Skeletal muscle tissue (tissue), 4 donors: ENCODE measurements around the gene NOPCHAP1. TPM values are rescaled to one million over a fixed set of nuclear protein-coding genes. Genes with fewer than 3 reads are reported as not detected.
"Not testable (repeated sequence)": the region's sequence is repeated elsewhere in the genome, so short reads cannot be mapped to it uniquely, and the experiment has no call there.

Source experiments
- H3K27ac ChIP-seq: one replicate; pipeline ENCODE4 v1.7.0; 2013; ENCODE audit warnings: mild to moderate bottlenecking, low read depth, low read length, inconsistent platforms
- H3K27me3 ChIP-seq, 3 donors: one replicate each; pipeline ENCODE4 v1.7.0; 2013; ENCODE audit warnings: low read length in 3 of 3; ENCODE audit not compliant: control insufficient read depth in 3 of 3, insufficient read depth in 3 of 3
- H3K36me3 ChIP-seq, 3 donors: one replicate each; pipeline ENCODE4 v1.7.0; 2013; ENCODE audit warnings: low read length in 3 of 3; ENCODE audit not compliant: control insufficient read depth in 3 of 3, insufficient read depth in 3 of 3
- H3K4me1 ChIP-seq, 3 donors: one replicate each; pipeline ENCODE4 v1.7.0; 2013; ENCODE audit warnings: low read length in 3 of 3, mild to moderate bottlenecking in 3 of 3; ENCODE audit not compliant: control insufficient read depth in 3 of 3, insufficient read depth in 3 of 3
- H3K4me3 ChIP-seq, 3 donors: one replicate each; pipeline ENCODE4 v1.7.0; 2013; ENCODE audit warnings: low read length in 3 of 3
- H3K9ac ChIP-seq, 3 donors: one replicate each; pipeline ENCODE4 v1.7.0; 2013; ENCODE audit warnings: low read length in 3 of 3, mild to moderate bottlenecking in 3 of 3, moderate library complexity in 2 of 3, low read depth in 1 of 3
- H3K9me3 ChIP-seq, 3 donors: one replicate each; pipeline ENCODE4 v1.7.0; 2013; ENCODE audit warnings: low read length in 3 of 3; ENCODE audit not compliant: control insufficient read depth in 3 of 3
- total RNA-seq: library from RNA; depleted of rRNA; stranded (reverse); fragments of >200 nt; gene quantifications from one replicate; pipeline ENCODE4 v1.2.3, GENCODE V29; 2014
- donor health status: Osteomylitis.

Gene NOPCHAP1
- total RNA-seq: 6.3 TPM

GRCh38 chr12:104986022-104986941 lies at the start of gene NOPCHAP1:
Gene NOPCHAP1 (plus strand): TSS chr12:104986316. CDS start chr12:104986353, 37 bp downstream.
- Histone ChIP-seq H3K4me1 (peaks cover 10 to 16% (median 12%) of the 10 kb centered on the region in 3 donors), H3K9me3 (no peaks in the 10 kb centered on the region), H3K27me3 (no peaks in the 10 kb centered on the region), H3K9ac (peak within 1 kb of the TSS; percentile 66 to 88 (median 78)), H3K36me3 (peaks cover 0 to 10% (median 0%) of the 10 kb centered on the region in 3 donors), H3K27ac (peak within 1 kb of the TSS; percentile 9), H3K4me3 (peak within 1 kb of the TSS; percentile 80 to 97 (median 90))

GRCh38 chr12:104938371-104938770 lies 47.7 kb upstream of the NOPCHAP1 start:
- Histone ChIP-seq H3K9ac (no peak overlapping the region), H3K9me3 (no peaks in the 10 kb centered on the region)

GRCh38 chr12:104939089-104939488 lies 47.0 kb upstream of the NOPCHAP1 start:
- Histone ChIP-seq H3K4me3 (no peak overlapping the region), H3K9ac (no peak overlapping the region), H3K36me3 (no peaks in the 10 kb centered on the region), H3K4me1 (no peaks in the 10 kb centered on the region), H3K27me3 (no peaks in the 10 kb centered on the region), H3K9me3 (peaks cover 0 to 1% (median 0%) of the 10 kb centered on the region in 3 donors), H3K27ac (no peak overlapping the region)

More at GRCh38 chr12:104938371-104938770, 47.7 kb upstream of the NOPCHAP1 start:
- Histone ChIP-seq H3K4me1 (no peaks in the 10 kb centered on the region), H3K36me3 (no peaks in the 10 kb centered on the region), H3K4me3 (no peak overlapping the region), H3K27ac (no peak overlapping the region), H3K27me3 (no peaks in the 10 kb centered on the region)

GRCh38 chr12:104941454-104941853 lies 44.7 kb upstream of the NOPCHAP1 start:
- H3K27ac ChIP-seq: no peak overlapping the region
- no peaks in the 10 kb centered on the region for H3K36me3 ChIP-seq
- H3K4me3 ChIP-seq: no peak overlapping the region
- no peak overlapping the region for H3K9ac ChIP-seq
- H3K4me1 ChIP-seq: no peaks in the 10 kb centered on the region
- no peaks in the 10 kb centered on the region for H3K27me3 ChIP-seq
- H3K9me3 ChIP-seq: peaks cover 0 to 4% (median 0%) of the 10 kb centered on the region in 3 donors

- H3K4me3 ChIP-seq: no peak overlapping the region
- no peak overlapping the region for H3K27ac ChIP-seq
- H3K9me3 ChIP-seq: peaks cover 0 to 4% (median 0%) of the 10 kb centered on the region in 3 donors
- H3K36me3 ChIP-seq: no peaks in the 10 kb centered on the region
- H3K9ac ChIP-seq: no peak overlapping the region
- no peaks in the 10 kb centered on the region for H3K27me3 ChIP-seq
- H3K4me1 ChIP-seq: no peaks in the 10 kb centered on the region
Measured at GRCh38 chr12:104942075-104942474, 44.0 kb upstream of the NOPCHAP1 start.

- H3K4me1 ChIP-seq, H3K36me3 ChIP-seq, H3K9me3 ChIP-seq, H3K4me3 ChIP-seq, H3K9ac ChIP-seq, H3K27ac ChIP-seq, H3K27me3 ChIP-seq: not testable (repeated sequence)
Measured at GRCh38 chr12:104943401-104943800, 42.7 kb upstream of the NOPCHAP1 start.

- Histone ChIP-seq H3K4me1 (no peaks in the 10 kb centered on the region), H3K27me3 (no peaks in the 10 kb centered on the region), H3K4me3 (no peak overlapping the region), H3K9ac (no peak overlapping the region), H3K36me3 (no peaks in the 10 kb centered on the region), H3K27ac (no peak overlapping the region), H3K9me3 (peaks cover 0 to 4% (median 0%) of the 10 kb centered on the region in 3 donors)
Measured at GRCh38 chr12:104944252-104944651, 41.9 kb upstream of the NOPCHAP1 start.

GRCh38 chr12:104948716-104949115 lies 37.4 kb upstream of the NOPCHAP1 start:
- H3K27ac ChIP-seq, H3K27me3 ChIP-seq, H3K4me3 ChIP-seq, H3K36me3 ChIP-seq, H3K4me1 ChIP-seq, H3K9ac ChIP-seq, H3K9me3 ChIP-seq: not testable (repeated sequence)

- Histone ChIP-seq H3K27me3 (no peaks in the 10 kb centered on the region), H3K27ac (no peak overlapping the region), H3K9me3 (no peaks in the 10 kb centered on the region), H3K9ac (no peak overlapping the region), H3K4me3 (no peak overlapping the region), H3K36me3 (no peaks in the 10 kb centered on the region), H3K4me1 (peaks cover 0 to 2% (median 0%) of the 10 kb centered on the region in 3 donors)
Measured at GRCh38 chr12:104951759-104952509, 34.2 kb upstream of the NOPCHAP1 start.

GRCh38 chr12:104952816-104953215 lies 33.3 kb upstream of the NOPCHAP1 start:
- H3K4me3 ChIP-seq: no peak overlapping the region
- H3K4me1 ChIP-seq: peaks cover 0 to 3% (median 0%) of the 10 kb centered on the region in 3 donors
- no peak overlapping the region for H3K9ac ChIP-seq

More at GRCh38 chr12:104952816-104953215, 33.3 kb upstream of the NOPCHAP1 start:
- Histone ChIP-seq H3K27me3 (no peaks in the 10 kb centered on the region), H3K36me3 (no peaks in the 10 kb centered on the region), H3K27ac (no peak overlapping the region), H3K9me3 (no peaks in the 10 kb centered on the region)
